Keratinocyte (primary cell): ENCODE data around the gene RANBP3.

Source experiments
- EZH2 ChIP-seq: IDR thresholded peaks from one replicate; pipeline ENCODE4 v1.6.1; 2012; ENCODE audit warnings: inconsistent platforms, mild to moderate bottlenecking, low read length, moderate library complexity
- TF ChIP-seq, protein P1 (sequence below), 3 experiments: IDR thresholded peaks in 1 of 3; conservative IDR thresholded peaks in 1 of 3; optimal IDR thresholded peaks in 1 of 3; 2 replicates in 2 of 3; 3 replicates in 1 of 3; pipeline versions ENCODE3 to v1.5.1; 2011; ENCODE audit warnings: low read length in 3 of 3, mild to moderate bottlenecking in 3 of 3, moderate library complexity in 2 of 3, control low read depth in 1 of 3, inconsistent platforms in 1 of 3; ENCODE audit not compliant: insufficient read depth in 2 of 3; ENCODE audit errors: extremely low read depth in 1 of 3

DNA sequence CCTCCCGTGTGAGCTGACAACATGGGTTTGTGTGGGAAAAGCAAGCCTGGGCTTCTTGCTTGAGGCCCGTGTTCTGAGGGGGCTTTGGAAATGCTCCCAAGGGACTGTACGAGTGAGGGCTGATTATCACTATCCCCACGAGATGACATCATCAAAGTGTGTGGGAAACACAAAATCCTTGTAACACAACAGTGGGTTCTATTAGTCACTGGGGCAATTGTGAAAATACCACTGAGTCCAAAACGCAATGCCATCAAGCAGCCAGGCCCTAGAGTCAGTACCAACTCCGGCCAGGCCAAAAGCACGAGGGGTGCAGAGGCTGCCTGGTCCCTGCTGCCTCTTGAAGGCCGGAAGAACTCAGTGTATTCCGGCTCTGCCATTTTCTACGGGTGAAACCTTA lies 34.3 kb downstream of the RANBP3 start:
- TF ChIP-seq, protein P1, sequence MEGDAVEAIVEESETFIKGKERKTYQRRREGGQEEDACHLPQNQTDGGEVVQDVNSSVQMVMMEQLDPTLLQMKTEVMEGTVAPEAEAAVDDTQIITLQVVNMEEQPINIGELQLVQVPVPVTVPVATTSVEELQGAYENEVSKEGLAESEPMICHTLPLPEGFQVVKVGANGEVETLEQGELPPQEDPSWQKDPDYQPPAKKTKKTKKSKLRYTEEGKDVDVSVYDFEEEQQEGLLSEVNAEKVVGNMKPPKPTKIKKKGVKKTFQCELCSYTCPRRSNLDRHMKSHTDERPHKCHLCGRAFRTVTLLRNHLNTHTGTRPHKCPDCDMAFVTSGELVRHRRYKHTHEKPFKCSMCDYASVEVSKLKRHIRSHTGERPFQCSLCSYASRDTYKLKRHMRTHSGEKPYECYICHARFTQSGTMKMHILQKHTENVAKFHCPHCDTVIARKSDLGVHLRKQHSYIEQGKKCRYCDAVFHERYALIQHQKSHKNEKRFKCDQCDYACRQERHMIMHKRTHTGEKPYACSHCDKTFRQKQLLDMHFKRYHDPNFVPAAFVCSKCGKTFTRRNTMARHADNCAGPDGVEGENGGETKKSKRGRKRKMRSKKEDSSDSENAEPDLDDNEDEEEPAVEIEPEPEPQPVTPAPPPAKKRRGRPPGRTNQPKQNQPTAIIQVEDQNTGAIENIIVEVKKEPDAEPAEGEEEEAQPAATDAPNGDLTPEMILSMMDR (optimal IDR thresholded peaks at IDR 0.05 in 1 of 3, IDR thresholded peaks at IDR 0.05 in 1 of 3, conservative IDR thresholded peaks at IDR 0.05 in 1 of 3; ENCODE audit: extremely low read depth in 1 of 3, insufficient read depth in 2 of 3, low read length in 3 of 3), result no peak
- TF ChIP-seq EZH2, result no peak
